Vagina (tissue), 2 donors: ENCODE results near the gene SLPI.

Experiments used
- POLR2A ChIP-seq, 2 donors: fragments of 450-650 bp; IDR thresholded peaks; one replicate each; pipeline ENCODE4 v1.6.1; 2017; ENCODE audit warnings: antibody characterized with exemption in 2 of 2, mild to moderate bottlenecking in 2 of 2, moderate library complexity in 2 of 2
- POLR2AphosphoS5 ChIP-seq, 2 donors: sonication (generic); formaldehyde crosslinking; IDR thresholded peaks; one replicate each; pipeline ENCODE4 v1.9.0; 2017; ENCODE audit warnings: antibody characterized with exemption in 2 of 2, mild to moderate bottlenecking in 2 of 2, low read depth in 1 of 2; ENCODE audit not compliant: insufficient read depth in 1 of 2
- TF ChIP-seq, protein P1 (sequence below), 3 experiments: fragments of 450-650 bp in 2 of 3; fragments of 200-600 bp in 1 of 3; sonication (generic) in 1 of 3; IDR thresholded peaks; one replicate each; pipeline ENCODE4 v1.5.1; 2017 to 2019; ENCODE audit warnings: antibody characterized with exemption in 3 of 3, mild to moderate bottlenecking in 2 of 3, moderate library complexity in 2 of 3

DNA sequence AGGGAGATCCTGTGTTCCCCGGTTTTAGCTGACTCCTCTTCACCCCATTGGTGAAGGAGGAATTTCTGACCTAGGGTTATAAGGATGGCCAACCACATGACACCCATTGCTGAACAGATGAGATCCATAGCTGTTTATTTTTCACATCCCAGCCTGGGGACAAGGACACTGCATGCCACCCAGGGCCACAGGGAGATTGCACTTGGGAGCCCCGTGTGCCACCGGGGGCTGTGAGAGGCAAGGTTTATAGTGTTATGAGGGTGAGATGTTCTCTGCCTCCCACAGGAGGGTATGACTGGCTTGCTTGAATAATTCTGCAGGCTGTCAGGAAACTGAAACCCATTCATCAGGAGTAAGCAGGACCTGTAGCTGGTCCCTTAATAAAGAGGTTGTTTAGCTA is 14.7 kb upstream of the SLPI start:
- TF ChIP-seq, protein P1, sequence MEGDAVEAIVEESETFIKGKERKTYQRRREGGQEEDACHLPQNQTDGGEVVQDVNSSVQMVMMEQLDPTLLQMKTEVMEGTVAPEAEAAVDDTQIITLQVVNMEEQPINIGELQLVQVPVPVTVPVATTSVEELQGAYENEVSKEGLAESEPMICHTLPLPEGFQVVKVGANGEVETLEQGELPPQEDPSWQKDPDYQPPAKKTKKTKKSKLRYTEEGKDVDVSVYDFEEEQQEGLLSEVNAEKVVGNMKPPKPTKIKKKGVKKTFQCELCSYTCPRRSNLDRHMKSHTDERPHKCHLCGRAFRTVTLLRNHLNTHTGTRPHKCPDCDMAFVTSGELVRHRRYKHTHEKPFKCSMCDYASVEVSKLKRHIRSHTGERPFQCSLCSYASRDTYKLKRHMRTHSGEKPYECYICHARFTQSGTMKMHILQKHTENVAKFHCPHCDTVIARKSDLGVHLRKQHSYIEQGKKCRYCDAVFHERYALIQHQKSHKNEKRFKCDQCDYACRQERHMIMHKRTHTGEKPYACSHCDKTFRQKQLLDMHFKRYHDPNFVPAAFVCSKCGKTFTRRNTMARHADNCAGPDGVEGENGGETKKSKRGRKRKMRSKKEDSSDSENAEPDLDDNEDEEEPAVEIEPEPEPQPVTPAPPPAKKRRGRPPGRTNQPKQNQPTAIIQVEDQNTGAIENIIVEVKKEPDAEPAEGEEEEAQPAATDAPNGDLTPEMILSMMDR (IDR thresholded peaks at IDR 0.05), result no peak
- no peak for TF ChIP-seq POLR2A (IDR thresholded peaks at IDR 0.05)
- no peak for TF ChIP-seq POLR2AphosphoS5 (IDR thresholded peaks at IDR 0.05; ENCODE audit: insufficient read depth in 1 of 2, low read depth in 1 of 2)
